ENCODE results near the gene MEGF11.

DNA sequence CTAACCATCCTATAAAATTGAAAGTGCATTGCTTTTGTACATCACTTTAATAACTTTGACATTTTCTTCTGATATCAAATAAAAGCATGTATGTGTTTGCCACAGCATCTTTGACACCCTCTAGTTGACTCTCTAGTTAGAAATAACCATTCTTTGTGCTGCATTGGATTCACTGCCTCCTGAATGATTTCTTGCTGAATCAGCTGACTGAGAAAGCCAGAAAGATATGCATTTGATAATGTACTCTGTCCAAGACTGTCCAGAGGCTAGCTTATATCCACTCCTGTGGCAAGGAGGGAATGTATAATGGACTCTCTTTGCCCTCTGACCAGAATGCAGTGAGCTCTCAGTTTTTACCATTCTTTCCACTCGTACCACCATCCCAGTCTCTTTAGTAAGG lies 378.1 kb downstream of the MEGF11 start:
- TF ChIP-seq CTCF (IDR thresholded peaks at IDR 0.05) (no peak), POLR2A (IDR thresholded peaks at IDR 0.05) (no peak)

Data from Peyer's patch (tissue), 4 donors.